ENCODE measurements around the gene BOLA1. TPM values are rescaled to one million over a fixed set of nuclear protein-coding genes. Genes with fewer than 3 reads are reported as not detected.

Gene BOLA1
- total and polyA plus RNA-seq, 2 of the 13 experiments (the other 11 are each of a cell fraction or from before 2014, with no cell fraction given): 3.2 to 4.2 TPM

DNA sequence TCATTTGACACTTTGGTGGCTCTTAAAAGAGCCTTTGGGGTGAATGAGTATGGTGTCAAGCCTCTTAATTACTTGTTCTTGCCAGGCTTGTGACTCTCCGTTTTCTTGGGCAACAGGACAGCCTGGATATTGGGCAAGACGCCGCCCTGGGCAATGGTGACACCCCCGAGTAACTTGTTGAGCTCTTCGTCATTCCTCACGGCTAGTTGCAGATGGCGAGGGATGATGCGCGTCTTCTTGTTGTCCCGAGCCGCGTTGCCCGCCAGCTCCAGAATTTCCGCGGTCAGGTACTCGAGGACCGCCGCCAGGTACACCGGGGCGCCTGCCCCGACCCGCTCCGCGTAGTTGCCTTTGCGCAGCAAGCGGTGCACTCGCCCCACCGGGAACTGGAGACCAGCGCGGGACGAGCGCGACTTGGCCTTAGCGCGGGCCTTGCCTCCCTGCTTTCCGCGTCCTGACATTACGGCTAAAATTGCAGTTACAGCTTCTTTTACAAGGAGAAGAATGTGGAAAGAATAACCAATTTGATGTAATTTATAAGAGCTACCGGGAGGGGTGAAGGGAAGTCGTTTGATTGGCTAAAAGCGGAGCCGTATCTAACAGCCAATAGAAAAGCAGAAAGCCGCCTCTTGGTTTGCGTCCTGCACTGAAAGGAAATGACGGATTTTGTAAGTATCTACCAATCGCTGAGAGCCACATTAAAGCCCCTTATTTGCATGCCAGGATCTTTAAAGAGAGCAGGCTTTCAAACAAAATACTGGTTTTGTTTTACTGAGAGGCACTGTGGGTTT, 11.7 kb upstream of the BOLA1 start (continued):
- TF ChIP-seq, protein P1, sequence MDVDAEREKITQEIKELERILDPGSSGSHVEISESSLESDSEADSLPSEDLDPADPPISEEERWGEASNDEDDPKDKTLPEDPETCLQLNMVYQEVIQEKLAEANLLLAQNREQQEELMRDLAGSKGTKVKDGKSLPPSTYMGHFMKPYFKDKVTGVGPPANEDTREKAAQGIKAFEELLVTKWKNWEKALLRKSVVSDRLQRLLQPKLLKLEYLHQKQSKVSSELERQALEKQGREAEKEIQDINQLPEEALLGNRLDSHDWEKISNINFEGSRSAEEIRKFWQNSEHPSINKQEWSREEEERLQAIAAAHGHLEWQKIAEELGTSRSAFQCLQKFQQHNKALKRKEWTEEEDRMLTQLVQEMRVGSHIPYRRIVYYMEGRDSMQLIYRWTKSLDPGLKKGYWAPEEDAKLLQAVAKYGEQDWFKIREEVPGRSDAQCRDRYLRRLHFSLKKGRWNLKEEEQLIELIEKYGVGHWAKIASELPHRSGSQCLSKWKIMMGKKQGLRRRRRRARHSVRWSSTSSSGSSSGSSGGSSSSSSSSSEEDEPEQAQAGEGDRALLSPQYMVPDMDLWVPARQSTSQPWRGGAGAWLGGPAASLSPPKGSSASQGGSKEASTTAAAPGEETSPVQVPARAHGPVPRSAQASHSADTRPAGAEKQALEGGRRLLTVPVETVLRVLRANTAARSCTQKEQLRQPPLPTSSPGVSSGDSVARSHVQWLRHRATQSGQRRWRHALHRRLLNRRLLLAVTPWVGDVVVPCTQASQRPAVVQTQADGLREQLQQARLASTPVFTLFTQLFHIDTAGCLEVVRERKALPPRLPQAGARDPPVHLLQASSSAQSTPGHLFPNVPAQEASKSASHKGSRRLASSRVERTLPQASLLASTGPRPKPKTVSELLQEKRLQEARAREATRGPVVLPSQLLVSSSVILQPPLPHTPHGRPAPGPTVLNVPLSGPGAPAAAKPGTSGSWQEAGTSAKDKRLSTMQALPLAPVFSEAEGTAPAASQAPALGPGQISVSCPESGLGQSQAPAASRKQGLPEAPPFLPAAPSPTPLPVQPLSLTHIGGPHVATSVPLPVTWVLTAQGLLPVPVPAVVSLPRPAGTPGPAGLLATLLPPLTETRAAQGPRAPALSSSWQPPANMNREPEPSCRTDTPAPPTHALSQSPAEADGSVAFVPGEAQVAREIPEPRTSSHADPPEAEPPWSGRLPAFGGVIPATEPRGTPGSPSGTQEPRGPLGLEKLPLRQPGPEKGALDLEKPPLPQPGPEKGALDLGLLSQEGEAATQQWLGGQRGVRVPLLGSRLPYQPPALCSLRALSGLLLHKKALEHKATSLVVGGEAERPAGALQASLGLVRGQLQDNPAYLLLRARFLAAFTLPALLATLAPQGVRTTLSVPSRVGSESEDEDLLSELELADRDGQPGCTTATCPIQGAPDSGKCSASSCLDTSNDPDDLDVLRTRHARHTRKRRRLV (CRISPR knock-in tag; IDR thresholded peaks at IDR 0.05): no peak
- TF ChIP-seq ZBTB42 (CRISPR knock-in tag; IDR thresholded peaks at IDR 0.05): no peak
- TF ChIP-seq, protein P2, sequence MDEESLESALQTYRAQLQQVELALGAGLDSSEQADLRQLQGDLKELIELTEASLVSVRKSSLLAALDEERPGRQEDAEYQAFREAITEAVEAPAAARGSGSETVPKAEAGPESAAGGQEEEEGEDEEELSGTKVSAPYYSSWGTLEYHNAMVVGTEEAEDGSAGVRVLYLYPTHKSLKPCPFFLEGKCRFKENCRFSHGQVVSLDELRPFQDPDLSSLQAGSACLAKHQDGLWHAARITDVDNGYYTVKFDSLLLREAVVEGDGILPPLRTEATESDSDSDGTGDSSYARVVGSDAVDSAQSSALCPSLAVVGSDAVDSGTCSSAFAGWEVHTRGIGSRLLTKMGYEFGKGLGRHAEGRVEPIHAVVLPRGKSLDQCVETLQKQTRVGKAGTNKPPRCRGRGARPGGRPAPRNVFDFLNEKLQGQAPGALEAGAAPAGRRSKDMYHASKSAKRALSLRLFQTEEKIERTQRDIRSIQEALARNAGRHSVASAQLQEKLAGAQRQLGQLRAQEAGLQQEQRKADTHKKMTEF (CRISPR knock-in tag; IDR thresholded peaks at IDR 0.05): 0 out of 2 replicates have a peak, but pooled peaks have one; percentile 19
- no peak; the same call in 1 of the 2 replicates for TF ChIP-seq CCDC6 (CRISPR knock-in tag; IDR thresholded peaks at IDR 0.05)
- no peak for TF ChIP-seq ZNF468 (CRISPR knock-in tag; IDR thresholded peaks at IDR 0.05)
- TF ChIP-seq DMAP1 (CRISPR knock-in tag; IDR thresholded peaks at IDR 0.05): no peak; the same call in 1 of the 2 replicates
- no peak for TF ChIP-seq CAMTA2 (CRISPR knock-in tag; IDR thresholded peaks at IDR 0.05; ENCODE audit: borderline replicate concordance)
- no peak for TF ChIP-seq ZSCAN12 (CRISPR knock-in tag; IDR thresholded peaks at IDR 0.05)
- TF ChIP-seq, protein P3, sequence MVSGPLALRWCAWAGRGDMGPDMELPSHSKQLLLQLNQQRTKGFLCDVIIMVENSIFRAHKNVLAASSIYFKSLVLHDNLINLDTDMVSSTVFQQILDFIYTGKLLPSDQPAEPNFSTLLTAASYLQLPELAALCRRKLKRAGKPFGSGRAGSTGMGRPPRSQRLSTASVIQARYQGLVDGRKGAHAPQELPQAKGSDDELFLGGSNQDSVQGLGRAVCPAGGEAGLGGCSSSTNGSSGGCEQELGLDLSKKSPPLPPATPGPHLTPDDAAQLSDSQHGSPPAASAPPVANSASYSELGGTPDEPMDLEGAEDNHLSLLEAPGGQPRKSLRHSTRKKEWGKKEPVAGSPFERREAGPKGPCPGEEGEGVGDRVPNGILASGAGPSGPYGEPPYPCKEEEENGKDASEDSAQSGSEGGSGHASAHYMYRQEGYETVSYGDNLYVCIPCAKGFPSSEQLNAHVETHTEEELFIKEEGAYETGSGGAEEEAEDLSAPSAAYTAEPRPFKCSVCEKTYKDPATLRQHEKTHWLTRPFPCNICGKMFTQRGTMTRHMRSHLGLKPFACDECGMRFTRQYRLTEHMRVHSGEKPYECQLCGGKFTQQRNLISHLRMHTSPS (CRISPR knock-in tag; IDR thresholded peaks at IDR 0.05; ENCODE audit: low read depth): no peak
- TF ChIP-seq, protein P4, sequence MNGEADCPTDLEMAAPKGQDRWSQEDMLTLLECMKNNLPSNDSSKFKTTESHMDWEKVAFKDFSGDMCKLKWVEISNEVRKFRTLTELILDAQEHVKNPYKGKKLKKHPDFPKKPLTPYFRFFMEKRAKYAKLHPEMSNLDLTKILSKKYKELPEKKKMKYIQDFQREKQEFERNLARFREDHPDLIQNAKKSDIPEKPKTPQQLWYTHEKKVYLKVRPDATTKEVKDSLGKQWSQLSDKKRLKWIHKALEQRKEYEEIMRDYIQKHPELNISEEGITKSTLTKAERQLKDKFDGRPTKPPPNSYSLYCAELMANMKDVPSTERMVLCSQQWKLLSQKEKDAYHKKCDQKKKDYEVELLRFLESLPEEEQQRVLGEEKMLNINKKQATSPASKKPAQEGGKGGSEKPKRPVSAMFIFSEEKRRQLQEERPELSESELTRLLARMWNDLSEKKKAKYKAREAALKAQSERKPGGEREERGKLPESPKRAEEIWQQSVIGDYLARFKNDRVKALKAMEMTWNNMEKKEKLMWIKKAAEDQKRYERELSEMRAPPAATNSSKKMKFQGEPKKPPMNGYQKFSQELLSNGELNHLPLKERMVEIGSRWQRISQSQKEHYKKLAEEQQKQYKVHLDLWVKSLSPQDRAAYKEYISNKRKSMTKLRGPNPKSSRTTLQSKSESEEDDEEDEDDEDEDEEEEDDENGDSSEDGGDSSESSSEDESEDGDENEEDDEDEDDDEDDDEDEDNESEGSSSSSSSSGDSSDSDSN (CRISPR knock-in tag; IDR thresholded peaks at IDR 0.05): peak; percentile 69
- TF ChIP-seq KDM3A (CRISPR knock-in tag; IDR thresholded peaks at IDR 0.05; ENCODE audit: low read depth): peak; percentile 53; the same call in 1 of the 2 replicates
- no peak for TF ChIP-seq ZNF235 (CRISPR knock-in tag; IDR thresholded peaks at IDR 0.05; ENCODE audit: borderline replicate concordance)
- TF ChIP-seq FOXP1 (IDR thresholded peaks at IDR 0.05): no peak
- TF ChIP-seq FOXP1 (CRISPR knock-in tag; IDR thresholded peaks at IDR 0.05): no peak
- TF ChIP-seq HNRNPH1 (optimal IDR thresholded peaks at IDR 0.05; ENCODE audit: low read depth, low read length): no peak
- TF ChIP-seq ZNF709 (CRISPR knock-in tag; IDR thresholded peaks at IDR 0.05): no peak
- no peak for TF ChIP-seq CBFB (CRISPR knock-in tag; IDR thresholded peaks at IDR 0.05)
- TF ChIP-seq RFXAP (CRISPR knock-in tag; IDR thresholded peaks at IDR 0.05; ENCODE audit: borderline replicate concordance): no peak
- TF ChIP-seq JDP2 (CRISPR knock-in tag; IDR thresholded peaks at IDR 0.05; ENCODE audit: borderline replicate concordance): no peak
- no peak for TF ChIP-seq ZNF660 (CRISPR knock-in tag; IDR thresholded peaks at IDR 0.05; ENCODE audit: borderline replicate concordance, low read depth)

Data from HepG2 (cell line).